Caco-2 (cell line): ENCODE results near the gene SLC17A7. TPM values are rescaled to one million over a fixed set of nuclear protein-coding genes. Genes with fewer than 3 reads are reported as not detected.
A peak's percentile ranks its signal among the peaks of the same experiment; 100 is the strongest.

Source experiments
- BruUV-seq: library from RNA; stranded (reverse); fragments of 400-500 nt; replicated peaks from 2 replicates; lab custom pipeline; 2021; lab: Mats Ljungman, UMichigan
- CTCF ChIA-PET: fragments of 300-600 bp; sonication (Branson Sonifier 250); formaldehyde crosslinking; loops from one replicate; lab custom pipeline; 2022; ENCODE audit warnings: antibody characterized with exemption; lab: Charles Lee
- POLR2A ChIA-PET: fragments of 300-600 bp; sonication (Branson Sonifier 250); formaldehyde crosslinking; loops from one replicate; lab custom pipeline; 2022; ENCODE audit warnings: antibody characterized with exemption; lab: Charles Lee
- DNase-seq, 2 experiments: peaks; one replicate each; pipeline versions ENCODE4 v3.0.0 to v3.0.0-alpha.2; 2020 to 2022
- H3K27me3 ChIP-seq: replicated peaks from 2 replicates; pipeline ENCODE4 v1.6.0; 2011; ENCODE audit warnings: low read length; ENCODE audit not compliant: control insufficient read depth, insufficient read depth
- H3K36me3 ChIP-seq: 2 replicates; pipeline ENCODE4 v1.5.1; 2011; ENCODE audit warnings: low read length; ENCODE audit not compliant: control insufficient read depth, insufficient read depth
- H3K4me1 ChIP-seq: fragments of 250-450 bp; sonication (Bioruptor Pico); 2 replicates; pipeline ENCODE4 v1.5.1; 2020; ENCODE audit warnings: mild to moderate bottlenecking
- H3K4me3 ChIP-seq: 2 replicates; pipeline ENCODE4 v1.5.1; 2011; ENCODE audit warnings: low read depth, mild to moderate bottlenecking, control low read depth, low read length
- H3K9me3 ChIP-seq: fragments of 250-450 bp; sonication (Bioruptor Pico); 2 replicates; pipeline ENCODE4 v1.5.1; 2020; ENCODE audit warnings: mild to moderate bottlenecking, moderate library complexity
- H3K27ac Mint-ChIP-seq: one replicate; pipeline ENCODE4 v1.8.0; 2022; ENCODE audit warnings: mixed read lengths; ENCODE audit not compliant: unreplicated experiment
- H3K27me3 Mint-ChIP-seq: one replicate; pipeline ENCODE4 v1.8.0; 2022; ENCODE audit warnings: mixed read lengths; ENCODE audit not compliant: insufficient read depth, unreplicated experiment
- H3K36me3 Mint-ChIP-seq: one replicate; pipeline ENCODE4 v1.8.0; 2022; ENCODE audit warnings: mild to moderate bottlenecking, mixed read lengths; ENCODE audit not compliant: insufficient read depth, unreplicated experiment
- H3K4me1 Mint-ChIP-seq: one replicate; pipeline ENCODE4 v1.8.0; 2022; ENCODE audit warnings: low read depth, mixed read lengths; ENCODE audit not compliant: unreplicated experiment
- H3K4me3 Mint-ChIP-seq: one replicate; pipeline ENCODE4 v1.8.0; 2022; ENCODE audit warnings: mild to moderate bottlenecking, moderate library complexity, mixed read lengths; ENCODE audit not compliant: unreplicated experiment
- H3K9me3 Mint-ChIP-seq: one replicate; pipeline ENCODE4 v1.8.0; 2022; ENCODE audit warnings: mixed read lengths; ENCODE audit not compliant: unreplicated experiment
- intact Hi-C: fragments of 100-400 bp; cut with micrococcal nuclease; formaldehyde crosslinking; loops from one replicate; pipeline ENCODE4 v1.10.0; 2022; ENCODE audit not compliant: unreplicated experiment
- total RNA-seq: library from RNA; stranded (reverse); gene quantifications from 2 replicates; pipeline ENCODE4 v1.2.3, GENCODE V29; 2022
- TF ChIP-seq, protein P1 (sequence below), 2 experiments: fragments of 200-600 bp in 1 of 2; IDR thresholded peaks; 1 replicate in 1 of 2; 2 replicates in 1 of 2; pipeline versions ENCODE4 v1.5.1 to v1.8.0; 2011 to 2022; ENCODE audit warnings: antibody characterized with exemption in 1 of 2, control low read depth in 1 of 2, inconsistent platforms in 1 of 2, low read depth in 1 of 2, low read length in 1 of 2, mild to moderate bottlenecking in 1 of 2, moderate library complexity in 1 of 2; ENCODE audit not compliant: insufficient read depth in 1 of 2, severe bottlenecking in 1 of 2, unreplicated experiment in 1 of 2

SLC17A7 gene
- total RNA-seq, 1 experiment from 2014 or later = 0.36 TPM

DNA sequence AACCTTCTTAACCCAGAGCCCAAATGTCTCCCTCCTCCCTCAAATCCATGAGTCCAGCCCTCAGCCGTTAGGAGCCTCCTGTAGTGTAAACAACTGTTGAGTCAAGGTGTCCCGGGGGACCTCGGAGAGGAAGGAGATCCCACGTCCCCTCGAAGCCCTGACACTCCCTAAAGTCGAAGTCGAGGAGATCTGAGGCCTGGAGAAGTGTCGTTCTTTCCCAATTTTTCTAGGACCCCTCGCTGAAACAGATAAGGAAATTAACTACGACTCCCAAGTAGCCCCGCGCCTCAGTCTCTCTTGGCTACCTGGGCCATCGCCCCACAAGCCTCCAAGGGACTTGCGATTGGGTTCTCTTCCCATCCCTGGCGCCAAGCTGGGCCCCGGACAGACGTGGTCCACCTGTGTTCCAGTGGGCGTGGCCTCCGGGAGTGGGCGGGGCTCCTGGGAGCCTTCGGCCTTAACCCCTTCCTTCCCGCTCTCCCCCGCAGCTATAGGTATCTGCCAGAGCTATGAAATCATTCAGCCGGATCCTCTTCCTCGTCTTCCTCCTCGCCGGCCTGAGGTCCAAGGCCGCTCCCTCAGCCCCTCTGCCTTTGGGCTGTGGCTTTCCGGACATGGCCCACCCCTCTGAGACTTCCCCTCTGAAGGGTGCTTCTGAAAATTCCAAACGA is 15.3 kb downstream of the SLC17A7 start:
- H3K4me3 ChIP-seq = no peak overlapping the region
- Mint-ChIP-seq H3K9me3 (no peaks in the 10 kb centered on the region), H3K27me3 (peaks cover 48% of the 10 kb centered on the region), H3K27ac (no peak overlapping the region), H3K36me3 (peaks cover 2% of the 10 kb centered on the region), H3K4me3 (peak overlapping the region; percentile 64), H3K4me1 (peaks cover 34% of the 10 kb centered on the region)
- TF ChIP-seq, protein P1, sequence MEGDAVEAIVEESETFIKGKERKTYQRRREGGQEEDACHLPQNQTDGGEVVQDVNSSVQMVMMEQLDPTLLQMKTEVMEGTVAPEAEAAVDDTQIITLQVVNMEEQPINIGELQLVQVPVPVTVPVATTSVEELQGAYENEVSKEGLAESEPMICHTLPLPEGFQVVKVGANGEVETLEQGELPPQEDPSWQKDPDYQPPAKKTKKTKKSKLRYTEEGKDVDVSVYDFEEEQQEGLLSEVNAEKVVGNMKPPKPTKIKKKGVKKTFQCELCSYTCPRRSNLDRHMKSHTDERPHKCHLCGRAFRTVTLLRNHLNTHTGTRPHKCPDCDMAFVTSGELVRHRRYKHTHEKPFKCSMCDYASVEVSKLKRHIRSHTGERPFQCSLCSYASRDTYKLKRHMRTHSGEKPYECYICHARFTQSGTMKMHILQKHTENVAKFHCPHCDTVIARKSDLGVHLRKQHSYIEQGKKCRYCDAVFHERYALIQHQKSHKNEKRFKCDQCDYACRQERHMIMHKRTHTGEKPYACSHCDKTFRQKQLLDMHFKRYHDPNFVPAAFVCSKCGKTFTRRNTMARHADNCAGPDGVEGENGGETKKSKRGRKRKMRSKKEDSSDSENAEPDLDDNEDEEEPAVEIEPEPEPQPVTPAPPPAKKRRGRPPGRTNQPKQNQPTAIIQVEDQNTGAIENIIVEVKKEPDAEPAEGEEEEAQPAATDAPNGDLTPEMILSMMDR (IDR thresholded peaks at IDR 0.05; ENCODE audit: insufficient read depth in 1 of 2, low read depth in 1 of 2, low read length in 1 of 2, severe bottlenecking in 1 of 2, unreplicated experiment in 1 of 2) = no peak
- H3K27me3 ChIP-seq = peaks cover 2% of the 10 kb centered on the region; the same call in 1 of the 2 replicates
- intact Hi-C loops = no loop called here
- BruUV-seq = no TSS peak
- ChIA-PET POLR2A (no interaction called here), CTCF (interaction anchor here (0.5 to 1.3 kb wide), 3 partner anchors 16 to 31 kb away, joined by 3 to 6 read pairs (median 4); no protein-coding TSS in a partner anchor)
- no peaks in the 10 kb centered on the region for H3K36me3 ChIP-seq
- no peaks in the 10 kb centered on the region for H3K9me3 ChIP-seq
- peak; percentile 73 to 81 for DNase-seq
- peaks cover 35% of the 10 kb centered on the region for H3K4me1 ChIP-seq

DNA sequence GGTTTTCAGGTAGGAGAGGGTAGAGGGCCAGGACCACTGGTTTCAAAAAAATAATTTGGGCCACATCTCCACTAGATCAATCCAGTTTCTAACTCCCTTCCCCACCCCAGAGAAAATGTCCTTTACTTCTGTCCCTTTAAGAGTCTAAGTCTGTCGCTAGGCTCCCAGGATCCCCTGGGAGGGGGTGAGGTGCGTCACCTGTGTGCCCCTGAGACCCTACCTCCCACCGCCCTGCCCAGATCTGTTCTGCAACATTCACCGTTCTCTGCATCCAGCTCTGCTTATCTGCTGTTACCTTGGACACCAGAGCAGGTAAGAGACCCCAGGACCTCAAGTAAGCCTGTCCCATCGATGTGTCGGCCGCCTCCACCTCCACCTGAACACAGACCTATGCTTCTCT is 16.1 kb downstream of the SLC17A7 start, which contains the start of gene GFY:
TSS of gene GFY (plus strand) at position 211 of the 400 bp plus-strand sequence. CDS start 1,043 bp downstream, outside the sequence.
- Histone ChIP-seq H3K27me3 (peaks cover 2% of the 10 kb centered on the region; the same call in 1 of the 2 replicates), H3K36me3 (no peaks in the 10 kb centered on the region), H3K4me3 (no peak within 1 kb of the TSS), H3K4me1 (peaks cover 39% of the 10 kb centered on the region), H3K9me3 (no peaks in the 10 kb centered on the region)
- TF ChIP-seq, protein P1 (IDR thresholded peaks at IDR 0.05; ENCODE audit: insufficient read depth in 1 of 2, low read depth in 1 of 2, low read length in 1 of 2, severe bottlenecking in 1 of 2, unreplicated experiment in 1 of 2) = no peak
- H3K4me1 Mint-ChIP-seq = peaks cover 34% of the 10 kb centered on the region
- DNase-seq = no peak
- ChIA-PET CTCF (interaction anchor here (0.7 to 1.3 kb wide), 2 partner anchors 17 to 31 kb away, joined by 3 to 6 read pairs; no protein-coding TSS in a partner anchor), POLR2A (no interaction called here)
- intact Hi-C loops = no loop called here
- H3K27me3 Mint-ChIP-seq = peaks cover 48% of the 10 kb centered on the region
- BruUV-seq = no TSS peak
- no peaks in the 10 kb centered on the region for H3K9me3 Mint-ChIP-seq
- H3K4me3 Mint-ChIP-seq = peak within 1 kb of the TSS; percentile 64
- no peak within 1 kb of the TSS for H3K27ac Mint-ChIP-seq
- H3K36me3 Mint-ChIP-seq = peaks cover 6% of the 10 kb centered on the region

DNA sequence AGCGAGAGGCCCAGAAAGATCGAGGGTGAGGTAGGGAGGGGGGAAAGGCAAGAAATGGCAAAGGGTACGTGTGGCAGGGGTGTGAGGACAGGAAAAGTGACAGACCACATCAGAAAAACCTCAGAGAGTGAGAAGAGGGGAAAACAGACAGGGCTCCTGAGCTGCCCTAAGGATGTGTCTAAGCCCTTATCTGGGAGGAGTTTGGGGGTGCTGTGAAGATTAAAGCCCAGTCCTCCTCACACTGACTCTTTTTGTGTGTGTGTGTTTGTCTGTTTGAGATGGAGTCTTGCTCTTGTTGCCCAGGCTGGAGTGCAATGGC is 17.4 kb downstream of the SLC17A7 start:
- no peak overlapping the region for H3K4me3 ChIP-seq
- TF ChIP-seq, protein P1 (IDR thresholded peaks at IDR 0.05; ENCODE audit: insufficient read depth in 1 of 2, low read depth in 1 of 2, low read length in 1 of 2, severe bottlenecking in 1 of 2, unreplicated experiment in 1 of 2) = no peak
- no peaks in the 10 kb centered on the region for H3K36me3 ChIP-seq
- H3K36me3 Mint-ChIP-seq = peaks cover 6% of the 10 kb centered on the region
- H3K27me3 ChIP-seq = peaks cover 2% of the 10 kb centered on the region; the same call in 1 of the 2 replicates
- H3K9me3 ChIP-seq = no peaks in the 10 kb centered on the region
- peaks cover 39% of the 10 kb centered on the region for H3K4me1 ChIP-seq
- ChIA-PET CTCF (interaction anchor here (0.7 kb wide), 1 partner anchor 1152 kb away, joined by 3 read pairs; no protein-coding TSS in a partner anchor), POLR2A (no interaction called here)
- peaks cover 60% of the 10 kb centered on the region for H3K27me3 Mint-ChIP-seq
- no TSS peak for BruUV-seq
- no peak overlapping the region for H3K27ac Mint-ChIP-seq
- DNase-seq = no peak
- no peak overlapping the region for H3K4me3 Mint-ChIP-seq
- H3K4me1 Mint-ChIP-seq = peaks cover 34% of the 10 kb centered on the region
- intact Hi-C loops = no loop called here
- H3K9me3 Mint-ChIP-seq = no peaks in the 10 kb centered on the region
